GM18519 (cell line): ENCODE data around the gene AQR.
"Not testable (repeated sequence)": the region's sequence is repeated elsewhere in the genome, so short reads cannot be mapped to it uniquely, and the experiment has no call there.

ENCODE experiments used
- ATAC-seq: cut with Tn5 transposase; IDR thresholded peaks from one replicate; pipeline ENCODE4 v1.9.1; 2021; ENCODE audit warnings: mild to moderate bottlenecking, moderate library complexity; ENCODE audit not compliant: unreplicated experiment, low FRiP score

Gene AQR

DNA sequence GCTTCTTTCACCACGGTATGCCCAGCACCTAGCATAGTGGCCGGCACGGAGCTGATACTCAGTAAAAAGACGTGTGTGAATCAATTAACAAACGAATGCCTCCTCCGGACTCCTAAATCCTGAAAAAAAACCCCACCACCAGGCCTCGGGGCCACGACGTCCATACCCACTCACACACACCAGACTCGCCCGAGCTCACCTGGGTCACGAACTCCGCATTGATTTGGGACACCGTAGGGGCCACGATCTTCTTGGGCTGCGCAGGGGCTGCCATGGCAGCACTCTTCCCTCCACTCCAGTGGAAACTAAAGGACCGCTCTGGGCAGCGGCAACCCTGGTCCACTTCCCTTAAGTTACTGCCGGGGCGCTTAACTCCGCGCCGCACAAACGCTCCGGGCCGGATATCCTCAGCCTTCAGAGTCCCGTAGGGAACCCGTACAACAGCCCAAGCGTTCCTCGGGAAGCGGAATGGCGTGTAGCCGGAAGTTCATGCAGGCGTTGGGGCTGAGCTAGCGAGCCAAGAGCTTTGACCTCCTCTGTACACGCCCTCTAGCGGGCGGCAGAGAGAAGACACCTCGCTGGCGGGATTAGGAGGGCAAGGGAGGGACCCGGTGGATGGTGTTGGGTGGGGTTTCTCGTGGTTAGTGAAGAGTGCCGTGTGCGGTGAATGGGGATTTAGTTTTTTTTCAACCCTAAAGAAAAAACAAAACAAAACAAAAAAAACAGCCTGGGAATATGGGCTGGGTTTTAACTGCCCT lies at the start of gene AQR:
AQR (minus strand) TSS at position 403 of the 758 bp plus-strand sequence; CDS start at position 274, 129 bp downstream.
- peak; percentile 95 for ATAC-seq

- no peak for ATAC-seq
Observed at GRCh38 chr15:35014241-35014640, 44.7 kb upstream of the AQR start.

DNA sequence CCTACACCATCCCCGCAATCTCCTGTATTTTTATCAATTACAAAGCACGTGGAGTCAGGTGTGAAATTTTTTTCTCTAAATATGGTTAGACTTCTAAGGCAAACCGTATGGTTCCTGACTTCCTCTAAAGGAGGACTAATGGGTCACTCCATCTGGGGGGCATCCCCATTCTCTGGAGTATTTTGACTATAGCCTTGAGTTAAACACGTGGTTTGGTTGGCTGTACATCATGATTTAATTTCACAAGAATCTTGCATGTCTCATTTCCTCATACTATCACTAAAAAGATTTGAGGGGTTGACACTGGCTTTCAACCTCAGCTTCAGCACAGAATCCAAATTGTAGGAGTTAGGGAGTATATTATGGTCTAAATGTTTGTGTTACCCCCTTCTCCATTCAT lies 43.8 kb upstream of the AQR start:
- no peak for ATAC-seq

GRCh38 chr15:35007397-35007796 lies 37.9 kb upstream of the AQR start:
- ATAC-seq = no peak

DNA sequence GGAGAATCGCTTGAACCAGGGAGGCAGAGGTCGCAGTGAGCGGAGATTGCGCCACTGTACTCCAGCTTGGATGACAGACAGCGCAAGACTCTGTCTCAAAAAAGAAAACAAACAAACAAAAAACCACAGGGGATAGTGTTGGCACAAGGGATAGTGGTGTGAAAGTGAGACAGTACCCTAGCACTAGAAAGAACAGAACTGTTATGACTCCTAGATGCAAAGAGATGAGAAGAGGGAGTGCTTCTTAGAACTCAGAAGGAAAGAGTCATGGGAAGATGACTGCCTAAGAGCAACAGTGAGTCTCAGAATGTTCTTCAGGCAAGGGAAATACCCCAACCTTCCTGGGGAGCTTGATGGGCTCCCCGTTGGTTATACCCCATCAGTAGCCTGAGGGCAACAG lies 36.4 kb upstream of the AQR start:
- no peak for ATAC-seq

GRCh38 chr15:35003928-35004327 lies 34.4 kb upstream of the AQR start:
- ATAC-seq = no peak

DNA sequence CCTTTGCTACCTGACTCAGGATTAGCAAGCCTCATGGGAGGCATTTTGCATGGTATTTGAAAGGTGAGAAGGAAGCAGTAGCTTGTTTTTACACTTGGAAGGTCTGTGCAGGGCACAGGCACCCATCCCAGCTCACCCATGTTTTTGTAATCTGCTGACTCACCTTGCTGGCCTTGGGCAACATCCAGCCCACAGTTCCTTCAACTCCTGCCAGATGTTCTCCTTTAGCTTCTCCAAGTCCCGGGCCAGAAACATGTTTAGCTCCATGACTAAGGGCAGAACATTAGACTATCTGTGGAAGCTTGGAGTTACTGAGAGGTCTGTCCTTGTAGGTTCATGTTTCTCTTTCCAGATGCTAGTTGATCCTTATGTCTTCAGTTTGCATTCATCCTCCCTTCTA lies 31.0 kb upstream of the AQR start:
- ATAC-seq = no peak

GRCh38 chr15:34999906-35000305 lies 30.4 kb upstream of the AQR start:
- no peak for ATAC-seq

DNA sequence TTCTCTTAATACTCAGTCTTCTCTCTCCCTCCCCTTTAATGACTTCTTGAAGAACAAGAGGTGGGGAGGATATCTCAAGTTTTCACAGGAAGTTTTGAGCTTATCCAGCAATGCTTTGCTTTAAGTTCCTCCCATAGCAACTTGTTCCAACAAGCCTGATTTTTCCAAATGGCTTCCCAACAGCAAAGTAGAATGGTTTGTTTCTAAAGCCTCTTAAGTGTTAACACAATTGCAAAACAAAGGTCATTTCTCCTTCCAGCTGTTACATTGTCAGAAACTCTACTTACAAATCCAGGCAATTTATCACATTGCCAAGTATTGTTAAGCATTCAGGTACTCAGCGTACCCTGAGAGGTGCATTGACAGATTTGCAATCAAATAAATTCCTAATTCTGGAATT lies 25.4 kb upstream of the AQR start:
- no peak for ATAC-seq

GRCh38 chr15:34993877-34994276 lies 24.3 kb upstream of the AQR start:
- peak; percentile 97 for ATAC-seq

DNA sequence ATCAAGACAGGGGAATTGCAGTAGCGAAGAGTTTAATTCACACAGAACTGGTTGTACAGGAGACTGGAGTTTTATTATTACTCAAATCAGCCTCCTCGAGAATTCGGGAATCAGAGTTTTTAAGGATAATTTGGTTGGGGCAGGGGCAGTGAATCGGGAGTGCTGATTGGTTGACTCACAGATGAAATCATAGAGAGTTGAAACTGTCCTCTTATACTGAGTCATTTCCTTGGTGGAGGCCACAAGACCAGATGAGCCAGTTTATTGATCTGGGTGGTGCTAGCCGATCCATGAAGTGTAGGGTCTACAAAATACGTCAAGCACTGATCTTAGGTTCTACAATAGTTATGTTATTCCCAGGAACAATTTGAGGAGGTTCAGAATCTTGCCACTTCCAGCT lies 23.9 kb upstream of the AQR start:
- no peak for ATAC-seq

DNA sequence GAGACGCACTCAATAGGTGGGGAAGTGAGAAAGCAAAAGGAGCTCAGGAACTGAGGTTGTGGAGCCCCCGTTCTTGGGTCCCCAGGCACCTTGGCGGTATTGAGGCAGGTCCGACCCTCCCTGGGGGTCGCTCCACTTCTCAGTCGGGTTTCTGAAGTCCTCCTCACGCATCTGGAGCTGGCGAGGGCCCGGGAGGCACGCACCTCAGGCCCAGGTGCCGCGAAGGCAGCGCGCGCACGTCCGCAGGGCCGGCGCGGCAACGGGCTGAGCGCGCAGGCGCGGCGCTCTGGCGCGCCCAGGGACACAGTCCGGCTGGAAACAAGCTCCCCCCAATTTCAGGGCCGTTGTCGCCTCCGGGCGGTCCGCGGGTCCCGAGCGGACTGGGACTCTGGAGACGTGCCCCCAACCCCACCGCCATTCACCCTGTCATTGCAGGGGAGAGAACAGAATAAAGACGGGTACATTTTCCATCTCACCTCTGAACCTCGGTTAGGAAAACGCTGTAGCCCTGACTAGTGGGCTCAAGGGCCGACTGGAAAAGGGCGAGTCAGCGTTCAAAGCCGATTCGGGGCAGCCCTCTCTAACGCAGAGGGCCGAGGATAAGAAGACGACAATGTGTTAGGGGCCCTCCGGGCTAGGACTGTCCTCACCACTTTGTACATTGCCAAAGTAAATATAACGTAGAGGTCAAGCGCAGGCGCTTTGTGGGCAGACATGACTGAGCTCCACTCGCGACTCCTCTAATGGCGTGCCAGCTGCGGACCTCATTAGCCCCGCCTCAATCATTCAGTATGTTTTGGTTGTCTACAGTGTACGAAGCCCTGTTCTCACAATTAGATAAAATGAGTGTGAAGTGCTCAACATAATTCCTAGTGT lies 18.7 kb upstream of the AQR start, which contains the start of gene ZNF770:
ZNF770 (minus strand) TSS at position 261 of the 876 bp plus-strand sequence. CDS start 4,853 bp downstream, outside the sequence.
- peak; percentile 61 for ATAC-seq

DNA sequence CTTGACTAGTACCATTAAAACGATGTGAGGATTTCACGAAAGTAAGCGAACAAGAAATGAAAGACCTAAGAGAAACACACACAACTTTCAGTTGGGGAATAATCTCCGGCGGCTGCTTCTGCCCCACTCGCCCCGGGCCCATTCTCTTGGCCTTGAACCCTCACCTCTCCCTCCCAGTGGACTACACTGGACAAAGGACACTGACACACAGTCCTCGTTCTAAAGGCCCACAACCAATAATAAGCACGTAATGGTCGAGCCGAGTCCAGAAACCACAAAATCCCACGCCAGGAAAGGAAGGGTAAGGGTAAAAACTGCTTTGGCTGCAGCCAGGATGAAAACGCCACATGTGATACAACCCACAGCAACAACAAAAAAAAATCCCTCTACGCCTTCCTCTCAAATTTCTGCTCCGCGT lies 18.1 kb upstream of the AQR start:
- no peak for ATAC-seq

GRCh38 chr15:34986771-34987480 lies 17.4 kb upstream of the AQR start:
- ATAC-seq = no peak

DNA sequence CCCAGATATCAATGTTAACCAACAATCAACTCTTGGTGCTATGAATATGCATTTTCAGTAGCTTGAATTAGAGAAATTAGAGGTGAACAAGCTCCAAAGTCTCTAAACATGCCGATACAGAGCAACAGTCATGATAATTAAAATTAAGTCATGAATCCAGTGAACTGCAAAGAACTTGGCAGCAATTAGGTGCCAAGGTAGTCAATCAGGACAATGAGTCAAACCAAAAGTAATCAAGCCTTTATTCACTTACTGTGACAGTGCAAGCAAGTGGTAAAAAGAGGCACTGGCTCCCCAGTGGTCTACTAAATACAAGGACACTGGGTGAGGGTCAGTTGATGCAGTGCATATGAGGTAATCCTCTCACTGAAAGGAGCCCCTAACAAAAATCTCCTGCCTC lies 16.8 kb upstream of the AQR start:
- no peak for ATAC-seq

DNA sequence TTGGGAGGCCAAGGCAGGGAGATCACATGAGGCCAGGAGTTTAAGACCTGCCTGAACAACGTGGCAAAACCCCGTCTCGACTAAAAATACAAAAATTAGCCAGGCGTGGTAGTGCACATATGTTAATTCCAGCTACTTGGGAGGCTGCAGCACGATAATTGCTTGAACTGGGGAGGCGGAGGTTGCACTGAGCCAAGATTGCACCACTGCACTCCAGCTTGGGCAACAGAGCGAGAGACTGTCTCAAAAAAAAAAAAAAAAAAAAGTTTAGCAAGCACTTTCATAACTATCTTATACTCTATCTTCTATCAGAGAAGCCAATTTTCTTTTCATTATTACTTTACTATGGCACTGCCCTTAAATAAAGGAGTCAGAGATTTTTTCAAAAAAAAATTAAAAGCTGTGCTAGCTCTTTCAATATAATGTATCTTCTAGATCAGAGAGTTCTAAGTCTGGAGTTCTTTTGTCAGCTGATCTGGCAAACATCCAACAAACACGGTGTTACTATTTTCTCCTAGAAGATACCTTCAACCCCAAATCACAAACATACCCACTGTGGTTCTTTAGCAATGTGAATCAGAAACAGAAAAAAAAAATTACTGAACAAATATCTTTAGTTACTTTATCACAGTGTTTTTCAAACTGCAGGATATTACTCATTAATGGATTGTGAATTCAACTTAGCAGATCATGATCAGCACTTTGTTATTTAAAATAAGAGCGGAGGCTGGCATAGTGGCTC lies 15.5 kb upstream of the AQR start:
- no peak for ATAC-seq

- ATAC-seq = no peak
Observed at GRCh38 chr15:34976743-34977142, 7.2 kb upstream of the AQR start.

- no peak for ATAC-seq
Observed at GRCh38 chr15:34976073-34976472, 6.5 kb upstream of the AQR start.

DNA sequence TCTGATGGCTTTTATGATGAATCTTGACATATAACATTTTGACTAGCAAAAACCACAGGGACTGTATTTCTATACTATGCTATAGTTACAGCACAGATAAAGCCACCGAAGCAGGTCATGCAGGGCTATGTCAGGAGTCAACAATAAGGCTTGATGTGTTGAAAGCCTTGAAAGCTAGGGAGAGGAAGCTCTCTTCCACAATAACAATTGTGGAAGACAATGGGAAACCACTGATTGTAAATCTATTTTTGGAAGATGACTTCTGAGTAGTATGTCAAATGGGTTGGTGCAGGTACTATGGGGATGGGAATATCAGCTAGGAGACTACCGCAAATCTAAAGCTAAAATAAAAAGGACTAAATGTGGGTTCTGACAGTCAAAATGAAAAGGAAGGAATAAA lies 4.0 kb upstream of the AQR start:
- no peak for ATAC-seq

- ATAC-seq = not testable (repeated sequence)
Observed at GRCh38 chr15:34970098-34970643, 629 bp upstream of the AQR start.
